ENCODE results near the gene MYH7.

Gene MYH7

DNA sequence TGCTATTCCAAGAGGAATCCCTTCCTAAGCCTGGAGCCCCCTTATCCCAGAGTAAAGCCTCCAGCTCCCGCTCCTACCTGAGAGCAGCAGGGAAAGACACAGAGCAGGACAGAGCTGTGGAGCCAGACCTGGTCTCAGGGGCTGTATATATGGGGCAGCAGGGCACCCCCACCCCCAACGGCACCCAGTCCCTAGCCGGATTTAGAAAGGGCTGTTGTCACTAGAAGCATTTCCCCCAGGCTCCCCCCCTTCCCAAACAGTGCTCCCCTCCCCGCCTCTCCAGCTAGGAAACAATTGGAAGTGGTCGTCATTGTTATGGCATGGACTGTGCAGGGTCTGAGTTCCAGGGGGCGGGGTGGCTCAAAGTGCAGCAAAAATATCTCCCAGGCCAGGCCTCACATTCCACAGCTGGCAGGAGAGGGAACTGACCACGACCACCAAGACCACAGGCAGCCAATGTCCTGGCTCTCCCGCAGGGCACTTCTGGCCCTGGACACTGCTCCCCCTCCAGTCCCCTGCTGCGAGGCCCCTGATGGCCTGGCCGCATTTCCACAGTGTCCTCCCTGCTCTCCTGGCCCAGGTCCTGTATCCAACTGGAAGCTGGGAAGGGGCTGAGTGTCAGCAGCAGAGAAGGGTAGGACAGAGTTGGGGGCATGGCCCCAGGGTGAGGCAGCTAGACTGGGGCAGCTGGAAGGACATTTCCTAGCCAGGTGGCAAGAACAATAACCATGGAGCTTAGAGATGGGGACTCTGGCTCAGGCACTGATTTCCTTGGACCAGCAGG lies at the start of gene MYH7:
MYH7 (minus strand) TSS at position 118 of the 784 bp plus-strand sequence. CDS start 1,928 bp downstream, outside the sequence.
- no peak within 1 kb of the TSS for H3K4me3 ChIP-seq (replicated peaks; ENCODE audit: low read depth, low read length)
- TF ChIP-seq, protein P1, sequence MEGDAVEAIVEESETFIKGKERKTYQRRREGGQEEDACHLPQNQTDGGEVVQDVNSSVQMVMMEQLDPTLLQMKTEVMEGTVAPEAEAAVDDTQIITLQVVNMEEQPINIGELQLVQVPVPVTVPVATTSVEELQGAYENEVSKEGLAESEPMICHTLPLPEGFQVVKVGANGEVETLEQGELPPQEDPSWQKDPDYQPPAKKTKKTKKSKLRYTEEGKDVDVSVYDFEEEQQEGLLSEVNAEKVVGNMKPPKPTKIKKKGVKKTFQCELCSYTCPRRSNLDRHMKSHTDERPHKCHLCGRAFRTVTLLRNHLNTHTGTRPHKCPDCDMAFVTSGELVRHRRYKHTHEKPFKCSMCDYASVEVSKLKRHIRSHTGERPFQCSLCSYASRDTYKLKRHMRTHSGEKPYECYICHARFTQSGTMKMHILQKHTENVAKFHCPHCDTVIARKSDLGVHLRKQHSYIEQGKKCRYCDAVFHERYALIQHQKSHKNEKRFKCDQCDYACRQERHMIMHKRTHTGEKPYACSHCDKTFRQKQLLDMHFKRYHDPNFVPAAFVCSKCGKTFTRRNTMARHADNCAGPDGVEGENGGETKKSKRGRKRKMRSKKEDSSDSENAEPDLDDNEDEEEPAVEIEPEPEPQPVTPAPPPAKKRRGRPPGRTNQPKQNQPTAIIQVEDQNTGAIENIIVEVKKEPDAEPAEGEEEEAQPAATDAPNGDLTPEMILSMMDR (IDR thresholded peaks at IDR 0.05; ENCODE audit: low read length, missing control alignments): no peak
- DNase-seq (ENCODE audit: low read depth): no peak

DNA sequence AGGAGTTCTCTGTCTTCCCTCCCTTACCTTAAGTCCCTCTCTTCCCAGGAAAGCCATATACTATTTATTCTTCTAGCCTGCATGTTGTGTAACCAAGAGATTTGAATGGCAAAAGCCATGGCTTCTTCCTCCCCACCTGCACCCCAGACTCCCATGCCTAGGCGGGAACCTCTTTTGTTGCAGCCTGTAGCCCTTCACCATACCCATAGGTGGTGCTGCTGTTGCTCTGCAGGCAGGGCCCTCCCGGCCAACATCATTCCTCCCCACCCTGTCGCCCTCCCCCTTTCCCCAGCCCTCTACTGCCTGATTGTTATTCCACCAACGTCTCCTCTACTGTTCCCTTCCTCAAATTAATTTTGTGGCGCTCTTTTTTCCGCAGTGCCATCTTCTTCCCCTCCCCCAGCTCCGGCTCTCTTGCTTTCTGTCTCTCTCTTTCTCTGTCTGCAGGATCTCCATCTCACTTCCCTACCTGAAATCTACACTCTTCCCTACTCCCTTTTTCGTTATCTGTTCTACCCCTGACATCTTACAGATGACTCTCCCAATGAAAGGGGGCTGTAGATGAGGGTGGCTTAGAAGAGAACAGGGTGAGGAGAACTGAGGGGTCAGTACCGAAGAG lies 47.9 kb upstream of the MYH7 start:
- H3K4me3 ChIP-seq (replicated peaks; ENCODE audit: low read depth, low read length): no peak overlapping the region
- DNase-seq (ENCODE audit: low read depth): peak; percentile 14
- TF ChIP-seq, protein P1 (IDR thresholded peaks at IDR 0.05; ENCODE audit: low read length, missing control alignments): peak; percentile 44

DNA sequence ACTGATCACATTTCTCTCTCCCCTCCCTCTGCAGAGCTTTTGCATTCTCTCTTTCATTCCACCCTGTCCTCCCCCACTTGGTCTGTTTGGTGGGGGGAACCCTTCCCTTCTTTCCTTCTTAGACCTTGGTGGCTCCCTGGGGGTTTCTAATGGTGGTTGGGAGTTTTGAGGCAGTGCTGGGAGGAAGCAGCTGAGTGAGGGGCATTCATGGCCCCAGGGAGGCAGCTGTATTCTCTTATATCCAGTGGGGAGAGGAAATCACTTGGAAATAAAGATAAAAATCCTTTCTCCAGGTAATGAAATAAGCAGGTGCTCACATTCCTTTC lies 47.3 kb upstream of the MYH7 start:
- TF ChIP-seq, protein P1 (IDR thresholded peaks at IDR 0.05; ENCODE audit: low read length, missing control alignments): no peak
- H3K4me3 ChIP-seq (replicated peaks; ENCODE audit: low read depth, low read length): no peak overlapping the region
- no peak for DNase-seq (ENCODE audit: low read depth)

DNA sequence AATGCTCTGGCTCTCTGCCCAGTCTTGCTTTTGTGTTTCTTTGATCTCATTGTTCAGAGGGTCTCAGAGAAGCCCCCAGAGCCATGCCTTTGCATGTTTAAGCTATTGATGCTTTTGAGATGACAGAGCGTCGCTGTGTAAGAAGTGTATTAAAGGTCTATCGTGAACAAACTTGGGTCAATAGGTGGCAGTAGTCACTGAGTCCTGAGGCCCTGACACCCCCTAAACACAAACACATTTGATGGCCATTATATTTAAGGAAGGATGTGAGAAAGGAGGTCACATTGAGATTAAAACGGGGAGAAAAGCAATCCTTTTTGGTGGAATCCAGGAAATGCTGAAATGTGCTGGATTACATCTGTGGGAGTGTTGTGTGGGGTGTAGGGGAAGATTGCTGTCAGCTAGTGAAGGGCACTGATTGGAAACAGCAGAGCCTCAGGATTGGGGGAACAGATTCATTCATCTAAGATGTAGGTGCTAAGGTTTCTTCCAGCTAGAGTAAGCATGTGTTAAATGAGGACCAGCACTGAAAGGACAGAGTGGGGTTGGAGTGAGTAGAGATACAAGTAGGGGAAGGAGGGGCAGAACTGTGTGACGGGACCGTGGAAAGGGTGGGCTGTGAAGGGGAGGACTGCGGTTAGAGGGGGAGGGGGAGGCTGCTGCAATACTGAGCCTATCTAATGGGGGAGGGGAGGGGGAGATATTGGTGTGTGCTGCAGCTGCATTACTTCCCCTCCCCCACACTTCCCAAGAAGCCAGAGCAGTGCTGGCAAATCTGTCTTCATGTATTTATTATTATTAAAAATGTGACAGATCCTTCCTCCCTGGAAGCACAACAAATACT lies 46.7 kb upstream of the MYH7 start:
- no peak overlapping the region for H3K4me3 ChIP-seq (replicated peaks; ENCODE audit: low read depth, low read length)
- no peak for DNase-seq (ENCODE audit: low read depth)
- TF ChIP-seq, protein P1 (IDR thresholded peaks at IDR 0.05; ENCODE audit: low read length, missing control alignments): no peak

DNA sequence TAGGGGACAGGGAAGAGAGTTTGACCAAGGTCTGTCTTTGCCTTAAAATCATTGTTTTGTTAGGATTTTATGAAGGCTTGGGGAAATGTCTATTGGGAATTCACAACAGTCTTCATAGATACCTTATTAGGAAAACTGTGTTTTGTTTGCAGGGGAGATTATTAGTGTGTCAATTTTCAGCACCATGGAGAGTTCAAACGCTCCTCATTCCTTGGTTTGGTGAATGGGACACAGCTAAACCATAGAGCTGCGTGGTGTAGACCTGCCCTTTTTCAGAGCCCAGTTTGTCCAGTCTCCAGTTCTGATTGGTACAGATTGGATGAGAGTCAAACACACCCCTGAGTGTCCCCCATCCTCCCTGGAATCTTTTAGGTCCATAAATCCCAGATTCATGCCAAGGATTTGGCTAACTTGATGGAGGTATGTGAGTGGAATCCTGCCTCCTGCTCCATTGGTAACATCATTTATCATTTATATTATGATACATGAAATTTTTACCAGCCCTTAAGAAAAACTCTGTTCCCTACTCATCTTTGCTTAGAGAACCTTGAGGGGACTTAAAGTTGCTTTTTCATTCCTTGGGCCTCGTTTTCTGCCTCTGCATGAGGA lies 46.0 kb upstream of the MYH7 start:
- peak; percentile 47 for DNase-seq (ENCODE audit: low read depth)
- H3K4me3 ChIP-seq (replicated peaks; ENCODE audit: low read depth, low read length): no peak overlapping the region
- TF ChIP-seq, protein P1 (IDR thresholded peaks at IDR 0.05; ENCODE audit: low read length, missing control alignments): no peak

DNA sequence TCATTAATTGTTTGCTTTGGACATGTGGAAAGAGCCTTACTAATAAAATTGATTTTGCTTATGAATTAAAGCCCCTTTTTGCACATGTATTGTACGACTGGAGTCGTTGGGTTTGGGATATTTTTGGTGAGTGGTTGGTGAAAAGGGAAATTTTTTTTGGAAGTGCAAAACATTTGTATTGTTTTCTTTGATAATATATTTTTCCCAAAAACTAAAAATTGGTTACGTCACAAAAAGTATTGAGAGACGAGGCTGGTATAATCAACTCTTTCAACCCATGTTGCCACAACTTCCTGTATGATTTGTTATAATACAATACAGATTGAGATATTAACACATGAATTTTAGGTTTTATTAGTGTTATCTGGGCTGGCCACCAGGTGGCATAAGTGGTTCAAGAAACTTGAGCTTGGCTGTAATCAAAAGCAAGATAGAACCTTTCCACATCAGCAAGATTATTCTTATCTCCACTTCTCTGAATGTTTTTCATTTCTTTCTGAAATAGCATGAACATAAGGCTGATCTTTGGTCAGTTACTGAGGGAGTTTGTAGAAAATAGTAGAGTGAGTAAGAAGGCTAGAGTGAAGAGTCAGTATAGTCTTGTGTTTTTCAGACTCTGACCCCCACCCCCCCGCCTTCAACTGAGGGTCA lies 42.8 kb upstream of the MYH7 start:
- DNase-seq (ENCODE audit: low read depth): peak; percentile 78
- H3K4me3 ChIP-seq (replicated peaks; ENCODE audit: low read depth, low read length): no peak overlapping the region
- TF ChIP-seq, protein P1 (IDR thresholded peaks at IDR 0.05; ENCODE audit: low read length, missing control alignments): peak; percentile 68
